GM18505 (cell line): ENCODE data around the gene MPPED1.

Source experiments
- ATAC-seq: cut with Tn5 transposase; IDR thresholded peaks from one replicate; pipeline ENCODE4 v1.9.1; 2021; ENCODE audit not compliant: unreplicated experiment
- POLR2A ChIP-seq: IDR thresholded peaks from 4 replicates; pipeline ENCODE4 v1.6.1; 2011; ENCODE audit warnings: borderline replicate concordance; ENCODE audit not compliant: insufficient read depth, insufficient read length; ENCODE audit errors: extremely low read depth

The MPPED1 gene

DNA sequence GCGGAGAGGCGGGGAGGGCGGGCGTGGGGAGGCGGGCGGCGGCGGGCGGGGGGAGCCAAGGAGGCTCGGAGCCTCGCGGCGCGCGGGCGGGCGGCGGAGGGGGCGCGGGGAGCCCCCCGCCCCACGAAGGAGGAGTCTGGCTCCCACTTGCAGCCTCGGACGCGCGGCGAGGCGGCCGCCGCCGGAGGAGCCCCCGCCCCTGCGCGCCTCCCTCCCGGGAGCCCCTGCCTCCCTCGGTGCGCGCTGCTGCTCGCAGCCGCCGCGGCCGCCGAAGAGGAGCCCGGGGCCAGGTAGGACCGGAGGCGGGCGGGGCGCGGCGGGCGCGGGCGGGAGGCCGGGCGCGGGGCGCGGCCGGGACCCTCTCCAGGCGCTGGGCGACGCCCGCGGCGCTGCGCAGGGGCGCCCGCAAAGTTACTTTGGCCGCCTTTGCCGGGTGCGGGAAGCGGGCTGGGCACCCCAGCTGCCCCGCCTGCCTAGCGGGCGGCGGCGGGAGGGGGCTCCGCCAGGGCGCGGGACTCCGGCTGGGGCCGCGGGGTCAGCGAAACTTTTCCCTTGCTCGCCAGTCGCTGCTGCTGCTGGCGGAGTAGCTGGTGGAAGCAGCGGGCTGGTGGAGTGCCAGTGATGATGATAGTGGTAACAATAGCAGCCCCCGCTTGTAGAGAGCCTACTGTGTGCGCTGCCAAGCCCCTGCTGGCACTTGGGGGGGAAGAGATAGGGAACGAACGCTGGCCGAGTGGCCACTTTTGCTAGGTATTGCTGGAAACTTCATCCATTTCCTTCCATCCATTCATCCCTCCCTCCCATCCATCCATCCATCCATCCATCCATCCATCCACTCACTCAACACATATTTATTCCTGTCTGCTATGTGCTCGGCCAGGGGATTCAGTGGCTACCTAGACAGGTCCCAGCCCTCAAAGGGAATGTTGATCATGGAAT is at the start of gene MPPED1:
MPPED1 (plus strand) TSS at position 146 of the 939 bp plus-strand sequence. CDS start 12,972 bp downstream, outside the sequence.
- no peak for TF ChIP-seq POLR2A
- ATAC-seq, result no peak

- no peak for TF ChIP-seq POLR2A
Observed at GRCh38 chr22:43363315-43364168, 48.3 kb upstream of the MPPED1 start.

GRCh38 chr22:43364169-43364435 is 47.7 kb upstream of the MPPED1 start:
- ATAC-seq, result no peak
- TF ChIP-seq POLR2A, result no peak

More at GRCh38 chr22:43363315-43364168, 48.3 kb upstream of the MPPED1 start:
- no peak for ATAC-seq

- TF ChIP-seq POLR2A, result no peak
- ATAC-seq, result no peak
Observed at GRCh38 chr22:43365715-43366440, 45.9 kb upstream of the MPPED1 start.

DNA sequence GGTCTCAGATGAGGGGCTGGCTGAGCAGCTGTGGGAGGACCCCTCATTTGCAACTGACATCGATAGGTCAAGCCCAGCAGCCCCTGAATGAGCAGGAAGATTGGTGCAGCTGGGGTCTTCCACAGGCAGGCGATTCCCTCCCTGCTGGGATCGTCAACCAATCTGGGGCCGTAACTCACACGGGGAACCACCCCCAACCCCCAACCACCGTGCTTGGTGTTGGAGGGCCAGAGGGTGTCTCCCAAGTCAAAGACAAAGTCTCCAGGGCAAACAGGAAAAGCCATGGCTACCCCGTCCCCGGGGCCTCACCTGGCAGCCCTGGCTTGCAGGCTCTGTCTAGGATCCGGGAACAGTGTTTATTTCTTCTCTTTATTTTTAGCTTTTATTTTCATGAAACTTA is 41.8 kb upstream of the MPPED1 start:
- TF ChIP-seq POLR2A, result no peak
- no peak for ATAC-seq

GRCh38 chr22:43375951-43376455 is 35.8 kb upstream of the MPPED1 start:
- no peak for ATAC-seq
- TF ChIP-seq POLR2A, result no peak

DNA sequence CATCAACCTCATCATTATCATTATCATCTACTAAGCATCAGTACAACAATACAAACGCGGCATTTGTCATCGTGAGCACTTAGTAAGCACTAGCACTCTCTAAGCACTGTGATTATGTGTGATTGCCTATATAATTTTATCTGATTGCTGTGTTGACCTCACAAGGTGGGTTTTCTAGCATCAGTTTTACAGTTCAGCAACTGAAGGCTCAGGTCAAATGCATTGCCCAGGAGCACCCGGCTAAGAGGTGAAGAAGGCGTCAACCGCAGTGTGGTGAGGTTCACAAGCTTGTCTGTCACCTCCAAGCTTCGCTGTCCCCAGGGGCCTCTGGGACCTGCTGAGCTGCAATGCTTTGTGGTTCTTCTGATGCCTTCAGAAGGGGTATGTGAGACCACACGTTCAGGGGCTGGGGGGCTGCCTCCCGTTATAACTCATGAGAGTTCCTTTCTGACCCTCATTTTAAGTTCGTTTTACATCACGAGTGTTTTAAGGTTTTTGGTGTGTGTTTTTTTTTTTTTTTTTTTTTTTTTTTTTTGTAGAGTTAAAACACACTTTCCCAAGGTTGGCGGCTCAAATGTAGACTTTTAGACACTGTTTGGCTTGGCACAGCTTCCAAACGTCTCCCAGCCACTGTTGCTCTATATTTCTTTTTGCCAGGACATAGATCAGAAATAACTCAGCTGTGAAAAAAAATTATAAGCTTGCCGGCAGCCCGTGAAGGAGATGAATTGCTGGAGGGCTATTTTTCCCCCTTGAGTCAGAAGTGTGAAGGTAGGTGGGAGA is 34.9 kb upstream of the MPPED1 start:
- ATAC-seq, result no peak
- no peak for TF ChIP-seq POLR2A

- no peak for ATAC-seq
- TF ChIP-seq POLR2A, result no peak
Observed at GRCh38 chr22:43377548-43377895, 34.3 kb upstream of the MPPED1 start.

DNA sequence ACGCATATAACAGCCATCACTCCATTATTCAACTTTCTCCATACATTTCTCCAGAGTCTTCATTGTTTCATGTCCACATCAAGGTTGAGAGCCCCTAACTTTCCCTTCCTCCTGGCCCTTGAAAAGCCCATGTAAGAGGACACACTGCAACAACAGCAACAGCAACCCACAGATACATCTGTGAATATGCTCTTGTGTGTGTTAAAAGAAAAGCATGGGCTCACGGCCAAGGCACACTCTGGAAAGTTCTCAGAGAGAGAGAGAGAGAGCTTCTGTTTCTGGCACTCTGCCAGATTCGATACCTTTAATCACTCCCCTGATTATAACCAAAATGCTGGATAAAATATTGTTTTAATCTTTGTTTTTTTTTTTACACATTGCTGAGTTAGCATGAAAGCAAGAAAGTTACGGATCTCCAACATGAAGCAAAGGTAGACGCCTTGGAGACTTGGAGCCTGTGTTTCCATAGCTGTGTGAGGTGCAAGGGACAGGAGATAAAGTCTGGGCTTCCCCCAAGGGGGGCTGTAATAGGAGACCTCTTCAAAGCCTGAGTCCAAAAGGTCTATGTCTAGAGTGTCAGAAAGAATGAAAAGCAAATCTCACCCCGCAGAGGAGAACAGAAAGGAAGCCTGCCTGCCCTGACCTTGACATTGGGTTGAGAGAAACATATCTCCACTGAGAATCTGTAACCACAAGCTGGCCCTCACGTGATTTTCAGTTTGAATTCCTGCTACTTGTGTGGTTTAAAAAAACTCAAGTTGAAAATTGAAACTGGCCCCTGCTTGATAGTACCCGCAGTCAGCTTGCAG is 33.7 kb upstream of the MPPED1 start:
- peak; percentile 67 for ATAC-seq
- TF ChIP-seq POLR2A, result no peak

- no peak for TF ChIP-seq POLR2A
- no peak for ATAC-seq
Observed at GRCh38 chr22:43381693-43382092, 30.1 kb upstream of the MPPED1 start.

GRCh38 chr22:43384863-43385262 is 27.0 kb upstream of the MPPED1 start:
- ATAC-seq, result no peak
- TF ChIP-seq POLR2A, result no peak
